Lower lobe of right lung (tissue), 2 donors: ENCODE measurements around the gene ALKBH3. TPM values are rescaled to one million over a fixed set of nuclear protein-coding genes. Genes with fewer than 3 reads are reported as not detected.

Experiments
- ATAC-seq, 2 donors: fragments of 200-7000 bp; cut with Tn5 transposase; one replicate each; pipeline ENCODE4 v1.9.1; 2020 to 2022; ENCODE audit warnings: mild to moderate bottlenecking in 2 of 2, moderate library complexity in 2 of 2
- DNase-seq: peaks from one replicate; pipeline ENCODE4 v3.0.0-alpha.2; 2020
- H3K27ac ChIP-seq: fragments of 200-600 bp; one replicate; pipeline ENCODE4 v1.8.0; 2022
- H3K27me3 ChIP-seq: fragments of 200-600 bp; one replicate; pipeline ENCODE4 v1.8.0; 2022; ENCODE audit warnings: low read depth
- H3K36me3 ChIP-seq: fragments of 200-600 bp; one replicate; pipeline ENCODE4 v1.8.0; 2022; ENCODE audit warnings: mild to moderate bottlenecking
- H3K4me1 ChIP-seq: fragments of 200-600 bp; one replicate; pipeline ENCODE4 v1.8.0; 2022
- H3K4me3 ChIP-seq: fragments of 200-600 bp; one replicate; pipeline ENCODE4 v1.8.0; 2022; ENCODE audit warnings: mild to moderate bottlenecking
- H3K9me3 ChIP-seq: fragments of 200-600 bp; one replicate; pipeline ENCODE4 v1.8.0; 2022
- intact Hi-C: fragments of 100-400 bp; cut with DNase I; formaldehyde crosslinking; loops from one replicate; pipeline ENCODE4 v1.11.0; 2022
- total RNA-seq: library from RNA; stranded (reverse); fragmentation: NEBNext Ultra II Directional; extraction: Animal tissue kit (Norgen Biotek cat#: 25700); gene quantifications from one replicate; pipeline ENCODE4 v1.2.1, GENCODE V29; 2021
- TF ChIP-seq, protein P1 (sequence below): fragments of 200-600 bp; IDR thresholded peaks from one replicate; pipeline ENCODE4 v1.8.0; 2022; ENCODE audit warnings: antibody characterized with exemption, mild to moderate bottlenecking
- donor health status: DM: no; HTN: yes; CAD: no; lungs with severe emphysema.

Gene ALKBH3
- total RNA-seq, 1 donor from 2014 or later: 26.5 TPM

DNA sequence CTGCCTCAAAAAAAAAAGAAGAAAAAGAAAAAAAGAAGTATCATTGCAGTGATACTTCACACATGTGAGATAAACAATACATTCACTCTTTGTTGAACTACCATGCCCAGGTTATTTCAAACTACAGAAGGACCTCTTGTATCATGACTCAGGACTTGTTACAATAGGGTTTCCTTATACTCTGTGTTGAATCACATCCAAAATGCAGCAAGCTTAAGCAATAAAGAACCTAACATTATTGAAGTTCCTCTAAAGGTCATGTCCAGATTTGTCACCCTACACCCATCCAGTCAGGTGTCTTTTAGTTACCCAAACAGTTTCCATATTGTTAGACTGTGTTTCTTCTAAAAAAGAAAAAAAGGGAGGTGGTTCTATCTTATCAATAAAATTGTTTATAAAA is 26.9 kb upstream of the ALKBH3 start:
- Histone ChIP-seq H3K4me1 (no peaks in the 10 kb centered on the region), H3K36me3 (peaks cover 24% of the 10 kb centered on the region), H3K27me3 (no peaks in the 10 kb centered on the region), H3K27ac (no peak overlapping the region), H3K4me3 (no peak overlapping the region), H3K9me3 (no peaks in the 10 kb centered on the region)
- intact Hi-C loops: no loop called here
- DNase-seq: no peak
- no peak for ATAC-seq
- TF ChIP-seq, protein P1, sequence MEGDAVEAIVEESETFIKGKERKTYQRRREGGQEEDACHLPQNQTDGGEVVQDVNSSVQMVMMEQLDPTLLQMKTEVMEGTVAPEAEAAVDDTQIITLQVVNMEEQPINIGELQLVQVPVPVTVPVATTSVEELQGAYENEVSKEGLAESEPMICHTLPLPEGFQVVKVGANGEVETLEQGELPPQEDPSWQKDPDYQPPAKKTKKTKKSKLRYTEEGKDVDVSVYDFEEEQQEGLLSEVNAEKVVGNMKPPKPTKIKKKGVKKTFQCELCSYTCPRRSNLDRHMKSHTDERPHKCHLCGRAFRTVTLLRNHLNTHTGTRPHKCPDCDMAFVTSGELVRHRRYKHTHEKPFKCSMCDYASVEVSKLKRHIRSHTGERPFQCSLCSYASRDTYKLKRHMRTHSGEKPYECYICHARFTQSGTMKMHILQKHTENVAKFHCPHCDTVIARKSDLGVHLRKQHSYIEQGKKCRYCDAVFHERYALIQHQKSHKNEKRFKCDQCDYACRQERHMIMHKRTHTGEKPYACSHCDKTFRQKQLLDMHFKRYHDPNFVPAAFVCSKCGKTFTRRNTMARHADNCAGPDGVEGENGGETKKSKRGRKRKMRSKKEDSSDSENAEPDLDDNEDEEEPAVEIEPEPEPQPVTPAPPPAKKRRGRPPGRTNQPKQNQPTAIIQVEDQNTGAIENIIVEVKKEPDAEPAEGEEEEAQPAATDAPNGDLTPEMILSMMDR: no peak

DNA sequence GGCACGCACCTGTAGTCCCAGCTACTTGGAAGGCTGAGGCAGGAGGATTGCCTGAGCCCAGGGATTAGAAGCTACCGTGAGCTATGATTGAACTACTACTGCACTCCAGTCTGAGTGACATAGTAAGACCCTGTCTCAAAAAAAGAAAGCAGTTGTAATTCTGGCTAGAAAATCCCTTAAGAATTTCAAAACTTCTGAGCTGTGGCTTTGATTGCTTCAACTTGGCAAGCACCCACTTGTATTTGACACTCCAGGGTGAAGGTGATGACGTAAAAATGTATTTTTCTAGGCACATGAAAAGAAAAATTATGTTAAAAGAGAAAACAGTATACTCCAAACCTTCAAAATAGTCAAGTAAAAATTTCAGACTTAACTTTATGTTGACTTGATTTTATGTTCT is 23.6 kb upstream of the ALKBH3 start:
- H3K4me3 ChIP-seq: no peak overlapping the region
- peaks cover 6% of the 10 kb centered on the region for H3K9me3 ChIP-seq
- H3K27me3 ChIP-seq: no peaks in the 10 kb centered on the region
- TF ChIP-seq, protein P1: no peak
- intact Hi-C loops: no loop called here
- no peak for ATAC-seq
- H3K27ac ChIP-seq: no peak overlapping the region
- no peak for DNase-seq
- peaks cover 24% of the 10 kb centered on the region for H3K36me3 ChIP-seq
- no peaks in the 10 kb centered on the region for H3K4me1 ChIP-seq

DNA sequence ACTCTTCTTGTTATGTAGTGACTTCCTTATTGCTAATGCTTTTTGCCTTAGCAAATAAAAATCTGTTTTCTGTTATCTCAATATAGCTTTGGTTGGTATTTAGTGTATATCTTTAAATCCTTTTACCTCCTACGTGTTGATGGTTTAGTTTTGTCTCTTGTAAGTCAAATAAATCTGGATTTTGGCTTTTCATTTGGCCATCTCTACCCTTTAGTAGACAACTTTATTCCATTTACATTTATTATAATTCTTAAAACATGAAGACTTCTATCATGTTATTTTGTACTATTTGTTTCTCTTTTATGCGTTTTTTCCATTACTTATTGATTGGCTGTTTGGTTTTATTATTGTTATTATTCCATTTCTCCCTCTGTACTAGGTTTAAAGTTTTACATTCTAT is 19.5 kb upstream of the ALKBH3 start:
- no peaks in the 10 kb centered on the region for H3K4me1 ChIP-seq
- TF ChIP-seq, protein P1: no peak
- H3K36me3 ChIP-seq: peaks cover 4% of the 10 kb centered on the region
- H3K9me3 ChIP-seq: peaks cover 6% of the 10 kb centered on the region
- H3K4me3 ChIP-seq: no peak overlapping the region
- intact Hi-C loops: no loop called here
- H3K27ac ChIP-seq: no peak overlapping the region
- no peak for DNase-seq
- ATAC-seq: no peak
- no peaks in the 10 kb centered on the region for H3K27me3 ChIP-seq

DNA sequence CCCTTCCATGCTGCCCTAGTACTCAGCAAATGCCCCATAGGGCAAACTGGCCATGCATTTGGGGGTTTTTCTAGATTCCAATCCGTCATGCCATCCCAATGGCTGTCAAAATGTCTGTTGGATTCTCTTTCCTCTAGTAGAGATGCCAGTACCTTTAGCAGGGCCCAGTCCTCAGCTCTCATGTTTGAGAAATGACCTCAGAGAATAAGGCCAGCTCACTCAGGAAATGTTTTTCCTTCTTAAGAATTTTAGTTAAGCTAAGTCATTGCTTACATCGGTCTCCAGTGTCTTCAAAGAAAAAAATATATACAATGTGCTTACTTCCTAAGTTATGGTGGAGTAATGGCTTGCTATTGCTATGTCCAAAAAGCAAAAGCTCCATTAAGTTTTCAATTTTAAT is 14.1 kb upstream of the ALKBH3 start:
- intact Hi-C loops: no loop called here
- Histone ChIP-seq H3K4me1 (peaks cover 6% of the 10 kb centered on the region), H3K27ac (no peak overlapping the region), H3K36me3 (no peaks in the 10 kb centered on the region), H3K4me3 (no peak overlapping the region), H3K27me3 (no peaks in the 10 kb centered on the region), H3K9me3 (no peaks in the 10 kb centered on the region)
- TF ChIP-seq, protein P1: no peak
- DNase-seq (no peak), ATAC-seq (no peak)

DNA sequence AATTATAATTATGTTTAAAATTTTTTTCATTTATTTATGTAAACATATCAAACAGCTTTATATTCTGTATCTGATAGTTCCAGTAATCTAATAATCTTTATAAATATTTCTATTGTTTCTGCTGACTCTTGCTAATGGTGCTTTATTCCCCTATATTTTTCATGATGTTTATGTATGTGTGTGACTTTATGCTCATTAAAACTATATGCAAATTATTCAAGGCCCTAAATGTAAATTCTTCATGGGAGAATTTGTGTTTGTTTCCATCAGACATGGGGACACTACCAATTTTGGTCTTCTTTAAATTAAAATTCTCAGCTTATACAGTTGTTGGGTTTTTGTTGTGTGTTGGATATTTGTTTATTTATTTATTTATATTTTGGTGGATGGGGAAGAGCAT is 13.7 kb upstream of the ALKBH3 start:
- H3K4me3 ChIP-seq: no peak overlapping the region

More for the DNA sequence above, 13.7 kb upstream of the ALKBH3 start:
- TF ChIP-seq, protein P1: no peak
- no peaks in the 10 kb centered on the region for H3K27me3 ChIP-seq
- H3K4me1 ChIP-seq: peaks cover 6% of the 10 kb centered on the region
- H3K36me3 ChIP-seq: no peaks in the 10 kb centered on the region
- ATAC-seq (no peak), DNase-seq (no peak)
- H3K9me3 ChIP-seq: no peaks in the 10 kb centered on the region
- H3K27ac ChIP-seq: no peak overlapping the region
- intact Hi-C loops: no loop called here
